Liver (tissue), 9 donors: ENCODE results near the gene PLIN4. TPM values are rescaled to one million over a fixed set of nuclear protein-coding genes. Genes with fewer than 3 reads are reported as not detected.

Experiments used
- DNase-seq: peaks from one replicate; pipeline ENCODE4 v3.0.0-alpha.2; 2017; ENCODE audit warnings: low spot score
- H3K27ac ChIP-seq, 2 donors: one replicate each; pipeline ENCODE4 v1.7.0; 2013; ENCODE audit warnings: inconsistent platforms in 2 of 2, low read length in 2 of 2, control low read depth in 1 of 2, low read depth in 1 of 2, mild to moderate bottlenecking in 1 of 2
- H3K27me3 ChIP-seq, 4 donors: one replicate each; pipeline versions ENCODE4 v1.6.1 to v1.7.0; 2013; ENCODE audit warnings: low read length in 3 of 4, inconsistent platforms in 1 of 4, mild to moderate bottlenecking in 1 of 4, moderate library complexity in 1 of 4; ENCODE audit not compliant: control insufficient read depth in 4 of 4, insufficient read depth in 4 of 4
- H3K36me3 ChIP-seq, 4 donors: one replicate each; pipeline versions ENCODE4 v1.6.1 to v1.7.0; 2013; ENCODE audit warnings: low read length in 3 of 4, mild to moderate bottlenecking in 3 of 4, low read depth in 1 of 4, moderate library complexity in 1 of 4; ENCODE audit not compliant: control insufficient read depth in 4 of 4, insufficient read depth in 3 of 4
- H3K4me1 ChIP-seq, 4 donors: one replicate each; pipeline versions ENCODE4 v1.6.1 to v1.7.0; 2013; ENCODE audit warnings: low read length in 3 of 4, mild to moderate bottlenecking in 3 of 4, moderate library complexity in 1 of 4; ENCODE audit not compliant: control insufficient read depth in 4 of 4, insufficient read depth in 4 of 4
- H3K4me3 ChIP-seq, 3 donors: one replicate each; pipeline versions ENCODE4 v1.6.1 to v1.7.0; 2013; ENCODE audit warnings: low read length in 3 of 3, control low read depth in 1 of 3, low read depth in 1 of 3, mild to moderate bottlenecking in 1 of 3
- H3K9ac ChIP-seq, 2 donors: one replicate each; pipeline ENCODE4 v1.7.0; 2013; ENCODE audit warnings: low read length in 2 of 2, mild to moderate bottlenecking in 2 of 2, moderate library complexity in 2 of 2, control low read depth in 1 of 2, low read depth in 1 of 2
- H3K9me3 ChIP-seq, 4 donors: one replicate each; pipeline versions ENCODE4 v1.6.1 to v1.7.0; 2013; ENCODE audit warnings: low read length in 3 of 4; ENCODE audit not compliant: control insufficient read depth in 4 of 4
- CTCF ChIP-seq: fragments of 150-350 bp; IDR thresholded peaks from 2 replicates; pipeline ENCODE4 v1.5.1; 2017; ENCODE audit warnings: improper control_type of control experiment, low read depth, low read length; ENCODE audit not compliant: missing input control
- FOXA1 ChIP-seq: IDR thresholded peaks from 2 replicates; pipeline ENCODE4 v1.6.1; 2016; ENCODE audit warnings: antibody characterized with exemption
- FOXA2 ChIP-seq: IDR thresholded peaks from 2 replicates; pipeline ENCODE4 v1.6.1; 2016; ENCODE audit warnings: antibody characterized with exemption
- GABPA ChIP-seq, 2 donors: IDR thresholded peaks in 1 of 2; conservative IDR thresholded peaks in 1 of 2; 2 replicates each; pipeline ENCODE4 v1.6.1; 2016; ENCODE audit warnings: antibody characterized with exemption in 2 of 2, mild to moderate bottlenecking in 1 of 2, moderate library complexity in 1 of 2
- JUND ChIP-seq, 2 donors: IDR thresholded peaks; 2 replicates each; pipeline ENCODE4 v1.6.1; 2016; ENCODE audit warnings: antibody characterized with exemption in 2 of 2
- NR2F2 ChIP-seq: IDR thresholded peaks from 2 replicates; pipeline ENCODE4 v1.6.1; 2016; ENCODE audit warnings: antibody characterized with exemption
- RXRA ChIP-seq, 2 donors: IDR thresholded peaks; 2 replicates each; pipeline ENCODE4 v1.6.1; 2017 to 2018; ENCODE audit warnings: antibody characterized with exemption in 2 of 2, mild to moderate bottlenecking in 1 of 2
- SP1 ChIP-seq: IDR thresholded peaks from 2 replicates; pipeline ENCODE4 v1.6.1; 2018; ENCODE audit warnings: antibody characterized with exemption, mild to moderate bottlenecking
- YY1 ChIP-seq: IDR thresholded peaks from 2 replicates; pipeline ENCODE4 v1.6.1; 2016; ENCODE audit warnings: antibody characterized with exemption, mild to moderate bottlenecking
- WGBS: extraction: QIAGEN DNeasy Blood & Tissue Kit; methylation state at CpG from one replicate; pipeline ENCODE4 v1.1.7; 2013; 5-methylcytosine and 5-hydroxymethylcytosine counted together
- polyA plus RNA-seq, 2 donors: library from polyadenylated mRNA; stranded (reverse) in 1 of 2; unstranded in 1 of 2; fragments of 200-250 nt in 1 of 2; fragments of >200 nt in 1 of 2; fragmentation: Nextera tagmentation in 1 of 2; extraction: Ambion mirVana in 1 of 2; gene quantifications; one replicate each; pipeline versions ENCODE4 v1.2.1 to v1.2.3, GENCODE V29; 2013 to 2015
- total RNA-seq, 2 donors: library from RNA; depleted of rRNA; stranded (reverse); fragments of >200 nt; gene quantifications; one replicate each; pipeline ENCODE4 v1.2.3, GENCODE V29; 2014
- TF ChIP-seq, protein P1 (sequence below): IDR thresholded peaks from 2 replicates; pipeline ENCODE4 v1.6.1; 2016; ENCODE audit warnings: antibody characterized with exemption, mild to moderate bottlenecking
- donor health status: healthy.
- donor health status: healthy.
- donor health status: healthy.
- donor health status: healthy.
- donor health status: healthy.

The PLIN4 gene
- total and polyA plus RNA-seq, 4 donors, result 3.1 to 49.1 (median 9.5) TPM

- TF ChIP-seq CTCF (no peak), JUND (IDR thresholded peaks at IDR 0.05) (no peak), NR2F2 (no peak), GABPA (IDR thresholded peaks at IDR 0.05 in 1 of 2, conservative IDR thresholded peaks at IDR 0.05 in 1 of 2) (no peak), SP1 (no peak), YY1 (no peak), RXRA (IDR thresholded peaks at IDR 0.05) (no peak), FOXA1 (no peak), FOXA2 (no peak)
These were observed 22.0 kb downstream of the PLIN4 start (continued) for GRCh38 chr19:4496304-4496703.

DNA sequence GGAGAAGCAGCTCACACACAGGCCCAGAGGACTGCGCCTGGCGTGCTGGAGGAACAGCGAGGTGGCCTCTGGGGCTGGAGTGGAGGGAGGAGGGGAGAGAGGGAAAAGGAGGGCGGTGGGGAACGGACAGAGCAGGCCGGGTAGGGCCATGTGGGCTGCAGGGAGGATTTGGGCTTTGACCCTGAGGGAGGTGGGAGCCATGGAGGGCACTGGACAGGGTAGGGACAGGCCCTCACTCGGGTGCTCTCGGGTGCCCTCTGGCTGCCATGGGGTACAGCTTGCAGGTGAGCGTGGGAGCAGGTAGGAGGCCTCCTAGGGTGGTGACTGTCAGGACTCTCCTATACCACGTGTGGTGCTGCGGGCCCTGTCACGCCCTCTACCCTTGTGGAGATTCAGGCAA, 22.8 kb downstream of the PLIN4 start:
- TF ChIP-seq JUND (IDR thresholded peaks at IDR 0.05) (no peak), CTCF (peak; percentile 11)
- H3K9me3 ChIP-seq, result no peaks in the 10 kb centered on the region
- H3K4me1 ChIP-seq, result no peaks in the 10 kb centered on the region
- H3K27ac ChIP-seq, result no peak overlapping the region
- peaks cover 3 to 46% (median 14%) of the 10 kb centered on the region in 4 donors for H3K36me3 ChIP-seq
- H3K9ac ChIP-seq, result no peak overlapping the region
- DNase-seq, result no peak
- WGBS, result 87% methylated on average over 12 of the region's 12 CpGs
- no peak overlapping the region for H3K4me3 ChIP-seq
- H3K27me3 ChIP-seq, result no peaks in the 10 kb centered on the region

- Histone ChIP-seq H3K4me3 (no peak overlapping the region), H3K36me3 (peaks cover 3 to 48% (median 15%) of the 10 kb centered on the region in 4 donors), H3K27ac (no peak overlapping the region), H3K4me1 (no peaks in the 10 kb centered on the region), H3K9me3 (no peaks in the 10 kb centered on the region), H3K9ac (no peak overlapping the region), H3K27me3 (no peaks in the 10 kb centered on the region)
- DNase-seq, result no peak
- 98% methylated on average over 8 of the region's 8 CpGs for WGBS
- no peak for TF ChIP-seq SP1
- no peak for TF ChIP-seq NR2F2
- TF ChIP-seq, protein P1, sequence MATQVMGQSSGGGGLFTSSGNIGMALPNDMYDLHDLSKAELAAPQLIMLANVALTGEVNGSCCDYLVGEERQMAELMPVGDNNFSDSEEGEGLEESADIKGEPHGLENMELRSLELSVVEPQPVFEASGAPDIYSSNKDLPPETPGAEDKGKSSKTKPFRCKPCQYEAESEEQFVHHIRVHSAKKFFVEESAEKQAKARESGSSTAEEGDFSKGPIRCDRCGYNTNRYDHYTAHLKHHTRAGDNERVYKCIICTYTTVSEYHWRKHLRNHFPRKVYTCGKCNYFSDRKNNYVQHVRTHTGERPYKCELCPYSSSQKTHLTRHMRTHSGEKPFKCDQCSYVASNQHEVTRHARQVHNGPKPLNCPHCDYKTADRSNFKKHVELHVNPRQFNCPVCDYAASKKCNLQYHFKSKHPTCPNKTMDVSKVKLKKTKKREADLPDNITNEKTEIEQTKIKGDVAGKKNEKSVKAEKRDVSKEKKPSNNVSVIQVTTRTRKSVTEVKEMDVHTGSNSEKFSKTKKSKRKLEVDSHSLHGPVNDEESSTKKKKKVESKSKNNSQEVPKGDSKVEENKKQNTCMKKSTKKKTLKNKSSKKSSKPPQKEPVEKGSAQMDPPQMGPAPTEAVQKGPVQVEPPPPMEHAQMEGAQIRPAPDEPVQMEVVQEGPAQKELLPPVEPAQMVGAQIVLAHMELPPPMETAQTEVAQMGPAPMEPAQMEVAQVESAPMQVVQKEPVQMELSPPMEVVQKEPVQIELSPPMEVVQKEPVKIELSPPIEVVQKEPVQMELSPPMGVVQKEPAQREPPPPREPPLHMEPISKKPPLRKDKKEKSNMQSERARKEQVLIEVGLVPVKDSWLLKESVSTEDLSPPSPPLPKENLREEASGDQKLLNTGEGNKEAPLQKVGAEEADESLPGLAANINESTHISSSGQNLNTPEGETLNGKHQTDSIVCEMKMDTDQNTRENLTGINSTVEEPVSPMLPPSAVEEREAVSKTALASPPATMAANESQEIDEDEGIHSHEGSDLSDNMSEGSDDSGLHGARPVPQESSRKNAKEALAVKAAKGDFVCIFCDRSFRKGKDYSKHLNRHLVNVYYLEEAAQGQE, result no peak
- no peak for TF ChIP-seq FOXA2
These were observed 23.6 kb downstream of the PLIN4 start for GRCh38 chr19:4494691-4495064.
